GM12874 (cell line): ENCODE results near the gene INPP5B.

ENCODE experiments used
- CTCF ChIP-seq: IDR thresholded peaks from 2 replicates; pipeline ENCODE4 v1.5.1; 2011; ENCODE audit warnings: low read depth, mild to moderate bottlenecking, control low read depth, low read length, moderate library complexity; ENCODE audit not compliant: insufficient read depth

The INPP5B gene

GRCh38 chr1:37946703-37947360 is at the start of gene INPP5B:
Gene INPP5B, minus strand, starts transcription at chr1:37947053. Its CDS starts 745 bp downstream, at chr1:37946308.
- no peak for TF ChIP-seq CTCF

GRCh38 chr1:37995751-37996345 is 49.0 kb upstream of the INPP5B start:
- no peak for TF ChIP-seq CTCF

GRCh38 chr1:37994886-37995566 is 48.2 kb upstream of the INPP5B start:
- TF ChIP-seq CTCF = no peak

- TF ChIP-seq CTCF = no peak
These were observed 42.6 kb upstream of the INPP5B start for GRCh38 chr1:37989361-37989930.

- no peak for TF ChIP-seq CTCF
These were observed 40.8 kb upstream of the INPP5B start for GRCh38 chr1:37987679-37988078.

- TF ChIP-seq CTCF = no peak
These were observed 36.7 kb upstream of the INPP5B start for GRCh38 chr1:37983546-37983945.

GRCh38 chr1:37978541-37978940 is 31.7 kb upstream of the INPP5B start:
- TF ChIP-seq CTCF = no peak
